ENCODE measurements around the gene MTNR1B. TPM values are rescaled to one million over a fixed set of nuclear protein-coding genes. Genes with fewer than 3 reads are reported as not detected.

Gene MTNR1B
- total RNA-seq: 0.89 and 0.94 TPM in 2 replicates
- long read RNA-seq: 0 reads

- Mint-ChIP-seq H3K4me3 (ENCODE audit: unreplicated experiment) (peak within 1 kb of the TSS; percentile 70), H3K9me3 (ENCODE audit: unreplicated experiment) (no peaks in the 10 kb centered on the region), H3K27ac (ENCODE audit: unreplicated experiment) (no peak within 1 kb of the TSS), H3K27me3 (ENCODE audit: unreplicated experiment) (no peaks in the 10 kb centered on the region), H3K4me1 (ENCODE audit: unreplicated experiment) (peaks cover 26% of the 10 kb centered on the region), H3K36me3 (ENCODE audit: unreplicated experiment) (no peaks in the 10 kb centered on the region)
- no peak for DNase-seq (ENCODE audit: extremely low spot score, unreplicated experiment)
- no peak for TF ChIP-seq CTCF (IDR thresholded peaks at IDR 0.05)
Observed at GRCh38 chr11:92969634-92970347, at the start of gene MTNR1B. Gene MTNR1B, plus strand, starts transcription at chr11:92969651. Its CDS starts 75 bp downstream, at chr11:92969726.

- TF ChIP-seq CTCF (IDR thresholded peaks at IDR 0.05): no peak
- H3K36me3 Mint-ChIP-seq (ENCODE audit: unreplicated experiment): no peaks in the 10 kb centered on the region
- H3K4me1 Mint-ChIP-seq (ENCODE audit: unreplicated experiment): no peaks in the 10 kb centered on the region
- no peak for DNase-seq (ENCODE audit: extremely low spot score, unreplicated experiment)
- no peak overlapping the region for H3K27ac Mint-ChIP-seq (ENCODE audit: unreplicated experiment)
- no peaks in the 10 kb centered on the region for H3K9me3 Mint-ChIP-seq (ENCODE audit: unreplicated experiment)
- peaks cover 48% of the 10 kb centered on the region for H3K27me3 Mint-ChIP-seq (ENCODE audit: unreplicated experiment)
- no peak overlapping the region for H3K4me3 Mint-ChIP-seq (ENCODE audit: unreplicated experiment)
Observed at GRCh38 chr11:92920331-92920730, 49.1 kb upstream of the MTNR1B start.

GRCh38 chr11:92922731-92923130 is 46.7 kb upstream of the MTNR1B start:
- no peak for DNase-seq (ENCODE audit: extremely low spot score, unreplicated experiment)
- Mint-ChIP-seq H3K4me1 (ENCODE audit: unreplicated experiment) (no peaks in the 10 kb centered on the region), H3K9me3 (ENCODE audit: unreplicated experiment) (no peaks in the 10 kb centered on the region), H3K27ac (ENCODE audit: unreplicated experiment) (no peak overlapping the region), H3K27me3 (ENCODE audit: unreplicated experiment) (peaks cover 44% of the 10 kb centered on the region), H3K36me3 (ENCODE audit: unreplicated experiment) (no peaks in the 10 kb centered on the region), H3K4me3 (ENCODE audit: unreplicated experiment) (no peak overlapping the region)
- TF ChIP-seq CTCF (IDR thresholded peaks at IDR 0.05): no peak

- Mint-ChIP-seq H3K9me3 (ENCODE audit: unreplicated experiment) (no peaks in the 10 kb centered on the region), H3K4me1 (ENCODE audit: unreplicated experiment) (no peaks in the 10 kb centered on the region), H3K4me3 (ENCODE audit: unreplicated experiment) (no peak overlapping the region), H3K27ac (ENCODE audit: unreplicated experiment) (no peak overlapping the region), H3K27me3 (ENCODE audit: unreplicated experiment) (peaks cover 2% of the 10 kb centered on the region), H3K36me3 (ENCODE audit: unreplicated experiment) (no peaks in the 10 kb centered on the region)
- DNase-seq (ENCODE audit: extremely low spot score, unreplicated experiment): no peak
- TF ChIP-seq CTCF (IDR thresholded peaks at IDR 0.05): no peak
Observed at GRCh38 chr11:92929246-92929645, 40.2 kb upstream of the MTNR1B start.

- H3K27ac Mint-ChIP-seq (ENCODE audit: unreplicated experiment): no peak overlapping the region
- no peak overlapping the region for H3K4me3 Mint-ChIP-seq (ENCODE audit: unreplicated experiment)
- no peaks in the 10 kb centered on the region for H3K9me3 Mint-ChIP-seq (ENCODE audit: unreplicated experiment)
- peaks cover 2% of the 10 kb centered on the region for H3K27me3 Mint-ChIP-seq (ENCODE audit: unreplicated experiment)
- no peaks in the 10 kb centered on the region for H3K36me3 Mint-ChIP-seq (ENCODE audit: unreplicated experiment)
- TF ChIP-seq CTCF (IDR thresholded peaks at IDR 0.05): no peak
- H3K4me1 Mint-ChIP-seq (ENCODE audit: unreplicated experiment): no peaks in the 10 kb centered on the region
- no peak for DNase-seq (ENCODE audit: extremely low spot score, unreplicated experiment)
Observed at GRCh38 chr11:92929653-92930052, 39.8 kb upstream of the MTNR1B start.
